ENCODE measurements around the gene CATSPERE. TPM values are rescaled to one million over a fixed set of nuclear protein-coding genes. Genes with fewer than 3 reads are reported as not detected.

Gene CATSPERE
- total RNA-seq, 1 donor: 0.94 TPM

DNA sequence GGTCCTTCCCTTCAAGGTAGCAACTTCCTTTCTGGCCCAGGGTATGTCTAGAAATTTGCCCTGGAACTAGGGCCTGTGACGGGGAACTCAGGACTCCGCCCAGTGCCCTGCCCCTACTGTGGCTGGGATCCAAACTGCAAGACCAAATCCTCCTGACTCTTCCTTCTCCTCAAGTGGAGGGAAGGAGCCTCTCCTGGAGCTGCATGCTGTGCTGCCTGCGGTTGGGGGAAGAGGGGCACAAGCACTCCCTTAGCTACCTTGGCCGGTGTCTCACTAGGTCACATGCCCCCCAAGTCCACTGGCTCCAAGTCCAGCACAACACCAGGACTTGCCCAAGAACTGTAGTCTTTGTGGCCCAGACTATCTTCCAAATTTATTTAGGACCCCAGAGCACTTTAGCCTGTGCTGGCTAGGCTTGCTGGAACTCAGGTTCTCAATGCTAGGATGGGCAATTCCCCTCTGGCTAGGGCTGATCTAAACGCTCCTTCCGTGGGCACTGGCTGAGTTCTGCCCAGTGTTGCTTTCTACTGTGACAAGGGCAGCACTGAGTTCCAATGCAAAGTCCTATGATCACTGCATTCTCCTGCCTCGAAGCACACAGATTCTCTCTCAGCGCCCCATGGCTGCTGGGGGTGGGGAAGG, 21.6 kb upstream of the CATSPERE start:
- Histone ChIP-seq H3K9me3 (ENCODE audit: low read depth, low read length) (no peaks in the 10 kb centered on the region), H3K4me3 (ENCODE audit: low read length) (no peak overlapping the region), H3K27me3 (ENCODE audit: insufficient read depth, low read length) (no peaks in the 10 kb centered on the region), H3K4me1 (ENCODE audit: insufficient read depth, low read length) (peaks cover 7% of the 10 kb centered on the region)

DNA sequence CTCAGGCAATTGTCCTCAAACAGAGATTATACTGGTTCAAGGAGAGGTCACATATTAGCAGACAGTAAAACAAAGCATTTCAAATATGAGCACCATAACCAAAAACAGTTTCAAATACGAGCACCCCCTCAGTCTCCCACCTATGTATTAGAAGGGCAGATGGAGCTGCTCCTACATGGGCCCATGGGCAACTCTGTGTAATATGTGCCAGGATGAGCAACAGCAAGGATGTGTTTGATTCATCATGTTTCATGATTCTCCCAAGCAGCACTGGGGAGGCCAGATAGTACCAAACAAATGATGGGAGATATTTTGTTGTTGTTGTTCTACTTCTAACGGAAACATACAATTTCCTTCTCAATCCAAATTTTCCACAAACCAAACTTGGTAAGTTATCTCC, 18.2 kb upstream of the CATSPERE start:
- peaks cover 15% of the 10 kb centered on the region for H3K4me1 ChIP-seq (ENCODE audit: insufficient read depth, low read length)
- H3K4me3 ChIP-seq (ENCODE audit: low read length): no peak overlapping the region
- H3K9me3 ChIP-seq (ENCODE audit: low read depth, low read length): no peaks in the 10 kb centered on the region
- no peaks in the 10 kb centered on the region for H3K27me3 ChIP-seq (ENCODE audit: insufficient read depth, low read length)

DNA sequence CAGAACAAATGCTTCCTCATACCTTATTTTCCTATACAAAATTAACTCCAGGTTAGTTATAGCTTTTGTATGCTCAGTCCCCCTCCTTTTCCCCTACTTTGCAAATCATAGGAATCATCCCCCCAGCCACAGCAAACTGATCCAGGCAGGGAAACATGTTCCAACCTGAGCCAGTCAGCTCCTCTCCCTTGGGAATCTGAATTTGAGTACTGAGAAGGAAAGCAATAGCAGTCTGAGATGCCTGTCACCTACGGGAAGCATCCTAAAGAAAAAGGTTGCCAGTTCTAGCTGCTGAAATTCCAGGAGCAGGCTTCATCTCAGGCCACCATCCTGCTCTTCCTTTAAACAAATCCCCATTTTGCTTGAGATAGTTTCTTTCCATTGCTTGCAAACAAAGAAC, 16.2 kb upstream of the CATSPERE start:
- H3K27me3 ChIP-seq (ENCODE audit: insufficient read depth, low read length): no peaks in the 10 kb centered on the region
- H3K9me3 ChIP-seq (ENCODE audit: low read depth, low read length): no peaks in the 10 kb centered on the region
- no peak overlapping the region for H3K4me3 ChIP-seq (ENCODE audit: low read length)
- peaks cover 17% of the 10 kb centered on the region for H3K4me1 ChIP-seq (ENCODE audit: insufficient read depth, low read length)

DNA sequence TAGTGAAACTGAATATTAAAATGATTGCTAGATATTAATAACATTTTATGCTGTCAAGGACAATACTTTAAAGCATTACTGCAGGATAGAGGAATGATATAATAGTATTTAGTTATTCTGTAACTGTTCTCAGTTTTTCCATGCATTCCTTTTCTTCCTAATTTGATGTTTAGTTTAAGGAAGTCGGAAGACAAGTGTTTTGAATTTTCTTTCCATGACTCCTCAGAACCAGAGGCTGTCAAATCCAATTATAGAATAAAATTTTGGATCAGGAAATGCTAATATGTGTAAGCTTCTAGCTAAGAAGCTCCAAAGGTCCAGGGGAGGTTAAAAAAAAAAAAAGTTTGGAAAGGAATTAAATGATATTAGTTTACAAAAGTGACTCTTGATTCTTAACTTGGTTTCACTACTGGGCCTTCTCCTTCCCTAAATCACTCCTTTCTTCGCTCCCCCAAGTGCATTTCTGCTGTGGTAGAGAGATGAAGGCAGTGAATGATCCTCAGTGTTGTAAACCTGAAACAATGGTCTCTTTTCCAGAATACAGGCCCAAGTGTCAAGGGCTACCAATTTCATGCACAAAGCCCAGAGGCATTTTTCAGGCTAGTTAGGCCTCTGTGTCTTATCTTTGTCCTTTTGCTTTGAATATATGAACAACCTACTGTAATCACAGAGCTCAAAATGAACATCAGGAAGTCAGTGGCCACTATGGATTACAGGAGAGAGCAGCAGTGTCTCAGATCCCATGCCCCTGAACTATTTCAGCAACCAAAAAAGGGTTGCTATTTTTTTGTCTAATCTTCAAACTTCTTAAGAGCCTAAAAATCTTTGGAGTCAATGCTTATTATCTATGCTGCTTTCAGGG, 15.5 kb upstream of the CATSPERE start:
- Histone ChIP-seq H3K9me3 (ENCODE audit: low read depth, low read length) (no peaks in the 10 kb centered on the region), H3K4me3 (ENCODE audit: low read length) (no peak overlapping the region), H3K4me1 (ENCODE audit: insufficient read depth, low read length) (peaks cover 24% of the 10 kb centered on the region), H3K27me3 (ENCODE audit: insufficient read depth, low read length) (no peaks in the 10 kb centered on the region)

DNA sequence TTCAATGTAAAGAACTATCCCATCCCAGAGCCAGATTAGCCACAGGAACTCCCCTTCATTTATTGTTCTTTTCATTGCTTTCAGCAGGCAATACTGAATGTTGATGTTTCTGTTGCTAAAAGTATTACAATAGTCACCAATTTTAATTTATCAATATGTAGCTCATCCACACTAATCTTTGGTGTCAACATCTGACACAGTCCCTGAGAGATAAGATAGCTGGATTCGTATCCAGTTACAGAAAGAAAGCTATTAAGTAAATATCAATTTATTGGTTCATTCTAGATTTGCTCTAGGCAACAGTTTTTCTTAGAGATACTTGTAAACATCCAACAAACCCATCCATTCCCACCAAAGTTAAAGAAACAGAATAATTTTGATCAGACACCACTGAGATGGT, 14.0 kb upstream of the CATSPERE start:
- Histone ChIP-seq H3K4me3 (ENCODE audit: low read length) (no peak overlapping the region), H3K9me3 (ENCODE audit: low read depth, low read length) (no peaks in the 10 kb centered on the region), H3K4me1 (ENCODE audit: insufficient read depth, low read length) (peaks cover 24% of the 10 kb centered on the region), H3K27me3 (ENCODE audit: insufficient read depth, low read length) (no peaks in the 10 kb centered on the region)

DNA sequence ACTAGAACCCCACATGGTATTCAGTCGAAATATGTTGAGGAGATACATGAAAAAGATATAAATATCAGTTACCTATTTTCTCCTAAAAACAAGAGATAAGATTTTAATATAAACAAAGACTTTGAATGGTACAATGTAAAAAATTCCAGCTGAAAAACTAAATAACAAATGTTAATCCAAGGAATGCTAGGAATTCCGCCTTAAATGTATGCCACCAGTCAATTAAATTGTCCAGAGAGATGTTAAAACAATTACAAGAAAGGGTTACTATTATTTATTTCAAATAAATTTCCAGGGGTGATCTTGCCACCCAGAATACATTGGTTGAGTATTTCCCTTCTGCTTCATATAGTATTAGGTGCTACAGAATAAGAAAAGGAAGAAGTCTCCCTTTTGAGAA, 13.5 kb upstream of the CATSPERE start:
- H3K4me3 ChIP-seq (ENCODE audit: low read length): no peak overlapping the region
- H3K27me3 ChIP-seq (ENCODE audit: insufficient read depth, low read length): no peaks in the 10 kb centered on the region
- H3K9me3 ChIP-seq (ENCODE audit: low read depth, low read length): no peaks in the 10 kb centered on the region
- H3K4me1 ChIP-seq (ENCODE audit: insufficient read depth, low read length): peaks cover 24% of the 10 kb centered on the region

DNA sequence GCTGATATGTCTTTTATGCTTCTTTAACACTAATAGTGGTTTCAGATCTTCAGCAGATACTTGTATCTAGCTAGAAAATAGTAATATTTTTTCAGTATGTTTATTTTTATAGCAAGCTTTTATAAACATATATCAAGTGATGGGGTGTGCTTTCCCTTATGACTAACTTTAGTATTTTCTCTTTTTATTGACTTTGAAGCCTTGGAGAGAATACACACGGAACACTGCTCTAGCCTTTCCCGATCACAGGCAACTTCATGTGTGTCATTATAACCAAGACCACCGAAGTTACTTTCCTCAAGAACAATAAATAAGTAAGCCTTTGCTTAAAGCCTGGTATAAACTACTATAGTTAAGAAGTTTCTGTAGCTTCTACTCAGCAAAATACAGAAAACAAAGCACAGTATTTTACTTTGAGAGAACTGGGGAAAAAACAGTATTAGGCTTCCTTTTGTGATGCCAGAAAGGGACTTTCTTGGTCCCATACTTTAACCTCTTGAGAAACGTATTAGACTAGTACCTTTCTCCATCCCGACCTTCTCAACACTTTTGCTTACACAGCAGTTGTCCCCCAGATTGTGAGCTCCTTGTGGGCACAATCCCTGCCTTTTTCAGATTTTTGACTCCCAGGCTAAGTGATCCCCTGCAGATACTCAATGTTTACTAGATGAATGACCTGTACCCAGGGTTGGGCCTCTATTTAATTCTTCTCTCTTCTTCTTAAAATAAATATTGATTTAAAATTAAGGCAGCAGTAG, 12.6 kb upstream of the CATSPERE start:
- H3K9me3 ChIP-seq (ENCODE audit: low read depth, low read length): no peaks in the 10 kb centered on the region
- peaks cover 24% of the 10 kb centered on the region for H3K4me1 ChIP-seq (ENCODE audit: insufficient read depth, low read length)
- no peaks in the 10 kb centered on the region for H3K27me3 ChIP-seq (ENCODE audit: insufficient read depth, low read length)
- H3K4me3 ChIP-seq (ENCODE audit: low read length): no peak overlapping the region

DNA sequence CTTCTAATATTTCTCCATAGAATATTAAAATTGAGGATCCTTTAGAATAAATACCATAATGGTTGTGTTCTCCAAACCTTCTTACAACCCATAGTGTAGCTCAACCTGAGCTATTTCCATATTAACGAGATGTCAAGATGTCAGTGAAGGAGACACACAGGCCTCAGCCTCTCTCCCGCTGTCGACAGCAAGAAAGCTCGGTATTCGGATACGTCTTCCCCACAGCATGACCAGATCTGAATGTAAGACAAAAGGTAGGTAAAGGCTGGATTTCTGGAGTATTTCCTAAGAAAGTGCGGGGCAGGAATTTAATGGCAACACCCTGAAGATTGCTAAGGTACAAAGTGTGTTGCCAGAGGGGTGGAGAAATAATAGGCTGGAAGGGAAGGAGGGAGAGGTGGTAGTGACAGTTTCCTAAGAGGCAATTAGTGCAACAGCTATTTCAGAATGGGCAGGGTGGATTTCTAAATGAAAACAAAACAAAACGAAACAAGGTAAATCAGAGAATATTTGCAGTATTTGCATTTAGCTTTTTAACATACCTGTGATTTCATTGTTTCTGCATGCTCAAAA, 11.1 kb upstream of the CATSPERE start:
- H3K4me1 ChIP-seq (ENCODE audit: insufficient read depth, low read length): peaks cover 20% of the 10 kb centered on the region
- H3K9me3 ChIP-seq (ENCODE audit: low read depth, low read length): no peaks in the 10 kb centered on the region
- peak overlapping the region; percentile 92 for H3K4me3 ChIP-seq (ENCODE audit: low read length)
- H3K27me3 ChIP-seq (ENCODE audit: insufficient read depth, low read length): no peaks in the 10 kb centered on the region

DNA sequence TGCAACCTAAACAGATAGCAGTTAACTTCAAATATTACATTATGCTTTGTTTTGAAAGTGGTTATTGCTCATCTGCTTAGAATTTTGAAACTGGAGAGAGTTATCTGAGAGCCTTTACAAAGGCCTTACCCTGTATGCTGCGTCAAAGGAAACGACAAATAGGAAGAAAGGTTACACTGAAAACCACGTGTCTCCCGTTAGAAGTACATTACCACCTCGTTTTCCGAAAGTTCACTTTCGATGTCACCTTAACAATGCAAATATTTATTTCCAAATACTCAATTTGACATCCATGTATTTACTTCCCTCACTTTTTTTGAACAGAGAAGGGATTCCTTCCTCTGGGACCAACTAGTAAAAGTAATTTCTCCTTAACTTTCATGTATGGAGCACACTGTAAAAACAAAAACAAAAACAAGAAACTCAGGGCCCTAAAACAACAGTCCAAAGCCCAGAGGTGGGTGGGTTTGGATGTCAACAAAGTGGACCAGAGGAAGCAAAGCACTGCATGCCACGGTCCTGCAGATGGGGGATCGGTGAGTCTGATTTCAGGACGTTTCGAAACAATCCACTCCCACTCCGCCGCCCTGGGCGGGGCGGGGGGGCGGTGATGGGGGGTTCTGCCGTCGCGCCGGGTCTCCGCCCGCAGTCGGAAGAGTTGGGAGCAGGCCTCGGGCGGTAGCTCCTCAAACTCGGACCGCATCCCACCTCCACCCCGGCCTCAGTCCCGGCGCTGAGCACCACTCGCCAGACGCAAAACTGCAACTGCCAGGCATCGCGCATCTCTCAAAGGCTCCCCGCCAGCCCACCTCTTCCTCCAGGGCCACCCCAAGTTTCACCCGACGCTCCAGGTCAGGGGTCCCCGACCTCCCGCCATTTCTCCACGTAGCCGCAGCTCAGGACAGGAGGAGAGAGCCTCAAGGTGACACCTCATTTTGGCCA, 10.2 kb upstream of the CATSPERE start:
- Histone ChIP-seq H3K4me1 (ENCODE audit: insufficient read depth, low read length) (peaks cover 16% of the 10 kb centered on the region), H3K9me3 (ENCODE audit: low read depth, low read length) (no peaks in the 10 kb centered on the region), H3K27me3 (ENCODE audit: insufficient read depth, low read length) (no peaks in the 10 kb centered on the region), H3K4me3 (ENCODE audit: low read length) (peak overlapping the region; percentile 92)

DNA sequence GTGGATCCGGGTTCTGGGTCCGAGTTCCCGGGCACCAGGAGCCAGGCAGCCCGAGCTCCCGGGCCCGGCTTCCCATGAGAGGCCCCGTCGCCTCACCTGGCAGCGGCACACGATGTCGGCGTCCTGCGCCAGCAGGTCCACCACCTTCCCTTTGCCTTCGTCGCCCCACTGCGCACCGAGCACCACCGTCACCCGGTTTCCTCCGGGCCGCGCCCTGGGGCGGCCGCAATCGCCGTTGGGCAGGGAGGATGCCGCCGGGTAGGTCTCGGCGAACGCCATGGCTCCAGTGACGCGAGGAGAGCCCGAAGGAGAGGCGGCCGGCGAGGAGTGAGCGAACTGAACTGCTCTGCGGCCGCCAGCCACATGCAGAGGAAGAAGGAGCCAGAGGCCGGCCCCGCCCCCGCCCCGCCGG, 9.5 kb upstream of the CATSPERE start, which contains the start of gene ADSS2:
Gene ADSS2, minus strand, starts transcription at position 371 of the 412 bp plus-strand sequence. Its CDS starts 92 bp downstream, at position 279.
- H3K9me3 ChIP-seq (ENCODE audit: low read depth, low read length): no peaks in the 10 kb centered on the region
- no peaks in the 10 kb centered on the region for H3K27me3 ChIP-seq (ENCODE audit: insufficient read depth, low read length)
- H3K4me1 ChIP-seq (ENCODE audit: insufficient read depth, low read length): peaks cover 15% of the 10 kb centered on the region
- H3K4me3 ChIP-seq (ENCODE audit: low read length): peak within 1 kb of the TSS; percentile 92

DNA sequence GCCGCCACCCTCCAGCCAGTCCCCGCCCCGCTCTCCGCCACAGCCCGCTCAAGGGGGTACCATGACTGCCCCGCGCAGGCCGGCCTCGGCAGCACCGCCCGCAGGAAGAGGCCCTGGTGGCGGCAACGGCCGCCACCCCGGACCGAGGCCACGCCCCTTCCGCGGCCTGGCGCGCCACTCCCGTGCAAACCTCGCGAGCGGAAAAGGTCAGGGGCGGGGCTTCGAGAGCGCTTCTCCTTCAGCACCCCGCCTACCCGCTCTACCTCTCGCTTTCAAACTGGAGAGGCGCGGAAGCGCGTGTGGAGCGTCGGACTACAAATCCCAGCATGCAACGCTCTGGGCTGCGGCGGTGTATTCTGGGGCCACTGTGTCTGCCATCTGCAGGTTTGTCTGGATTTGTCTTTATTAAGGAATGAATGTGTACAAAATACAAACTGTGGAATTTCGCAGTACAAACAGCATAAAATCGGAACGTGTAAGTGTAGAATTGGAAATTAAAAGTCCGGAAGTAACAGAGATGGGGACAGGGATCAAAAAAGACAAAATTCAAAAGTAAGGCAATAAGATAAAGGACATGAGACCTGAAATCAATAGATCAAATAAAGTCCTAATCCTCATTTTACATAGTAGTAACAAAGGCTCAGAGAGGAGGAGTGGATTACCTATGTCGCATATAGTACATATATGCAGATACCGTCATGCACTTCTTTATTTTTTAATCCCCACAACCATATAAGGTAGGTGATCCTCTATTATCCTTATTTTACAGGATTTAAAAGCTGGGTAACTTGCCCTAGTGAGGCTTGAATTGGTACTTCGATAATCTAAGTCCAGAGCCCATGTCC, 8.9 kb upstream of the CATSPERE start:
- Histone ChIP-seq H3K4me1 (ENCODE audit: insufficient read depth, low read length) (peaks cover 15% of the 10 kb centered on the region), H3K27me3 (ENCODE audit: insufficient read depth, low read length) (no peaks in the 10 kb centered on the region), H3K4me3 (ENCODE audit: low read length) (peak overlapping the region; percentile 92), H3K9me3 (ENCODE audit: low read depth, low read length) (no peaks in the 10 kb centered on the region)

DNA sequence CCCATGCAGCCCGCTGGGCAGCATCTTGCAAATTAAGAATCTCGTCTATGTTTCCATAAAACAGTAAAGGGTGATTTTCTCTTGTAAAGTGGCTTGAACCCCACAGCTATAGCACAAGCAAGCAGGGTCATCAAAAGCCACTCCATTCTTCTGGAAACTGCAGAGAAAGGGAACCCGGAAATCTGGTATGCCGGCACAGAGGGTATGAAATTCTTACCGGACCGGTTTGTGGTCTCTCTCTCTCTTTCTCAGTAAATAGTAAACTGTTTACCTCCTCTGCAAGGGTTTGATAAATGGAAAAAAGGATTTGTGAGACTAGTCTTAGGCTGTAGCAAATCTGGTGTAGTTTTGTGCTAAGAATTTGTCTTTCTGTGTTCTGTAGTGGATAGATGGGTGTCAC, 6.7 kb upstream of the CATSPERE start:
- no peaks in the 10 kb centered on the region for H3K9me3 ChIP-seq (ENCODE audit: low read depth, low read length)
- no peaks in the 10 kb centered on the region for H3K27me3 ChIP-seq (ENCODE audit: insufficient read depth, low read length)
- H3K4me3 ChIP-seq (ENCODE audit: low read length): no peak overlapping the region
- H3K4me1 ChIP-seq (ENCODE audit: insufficient read depth, low read length): peaks cover 10% of the 10 kb centered on the region

DNA sequence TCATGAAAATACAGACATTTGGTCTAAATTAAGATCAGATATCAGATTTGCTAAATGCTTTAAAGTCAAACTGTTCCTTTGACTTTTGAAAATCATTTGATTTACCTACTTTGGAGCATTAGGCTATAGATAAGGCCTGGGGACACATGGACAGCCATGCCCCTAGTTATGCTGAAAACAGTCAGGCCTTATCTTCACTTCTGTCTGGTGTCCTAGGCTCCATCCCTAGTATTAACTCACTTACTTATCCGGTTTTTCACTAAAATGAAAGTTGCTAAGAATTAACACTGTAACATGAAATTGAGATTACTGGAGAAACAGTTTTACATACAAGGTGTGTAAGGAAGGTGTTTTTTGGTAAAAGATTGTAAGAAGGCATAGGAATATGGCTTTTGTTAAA, 4.5 kb upstream of the CATSPERE start:
- Histone ChIP-seq H3K9me3 (ENCODE audit: low read depth, low read length) (no peaks in the 10 kb centered on the region), H3K4me1 (ENCODE audit: insufficient read depth, low read length) (peaks cover 13% of the 10 kb centered on the region)

More for the DNA sequence above, 4.5 kb upstream of the CATSPERE start:
- no peak overlapping the region for H3K4me3 ChIP-seq (ENCODE audit: low read length)
- no peaks in the 10 kb centered on the region for H3K27me3 ChIP-seq (ENCODE audit: insufficient read depth, low read length)

Measured in mononuclear cell (primary cell).